GM13976 (cell line): ENCODE measurements around the gene SLC6A13.
"Not testable (repeated sequence)": the region's sequence is repeated elsewhere in the genome, so short reads cannot be mapped to it uniquely, and the experiment has no call there.

Experiments
- DNase-seq: peaks from one replicate; pipeline ENCODE4 v3.0.0; 2012; ENCODE audit warnings: low spot score
- CTCF ChIP-seq: IDR thresholded peaks from 2 replicates; pipeline ENCODE4 v1.5.1; 2012; ENCODE audit warnings: borderline replicate concordance, mild to moderate bottlenecking; ENCODE audit not compliant: insufficient read depth; ENCODE audit errors: extremely low read depth, missing control alignments, control extremely low read depth
- in situ Hi-C: fragments of 300-500 bp; cut with MboI; formaldehyde crosslinking; loops from one replicate; pipeline ENCODE4 v1.12.0; 2022; ENCODE audit warnings: low sequenced_read_pairs, mixed read lengths, inconsistent platforms; ENCODE audit not compliant: unreplicated experiment

Gene SLC6A13

DNA sequence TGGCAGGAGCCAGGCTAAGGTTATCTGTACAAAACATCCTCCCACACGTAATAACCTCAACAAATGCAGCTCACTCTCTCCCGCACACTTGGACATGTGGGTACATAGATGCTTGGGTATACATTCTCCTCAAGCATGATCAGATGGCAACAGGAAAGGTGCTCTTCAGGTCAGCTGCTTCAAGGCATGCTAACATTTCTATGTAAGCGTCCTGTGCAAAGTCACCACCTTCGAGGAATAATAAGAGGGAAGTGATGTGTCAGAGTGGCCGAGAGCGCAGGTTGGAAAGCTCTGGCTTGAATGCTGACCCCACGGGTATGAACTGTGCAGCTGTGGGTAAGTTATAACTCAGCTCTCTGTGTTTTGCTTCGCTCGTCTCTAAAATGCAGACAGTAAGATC, 24.5 kb downstream of the SLC6A13 start:
- no peak for DNase-seq
- in situ Hi-C loops = no loop called here
- no peak for TF ChIP-seq CTCF

- no peak for TF ChIP-seq CTCF
- in situ Hi-C loops = no loop called here
- DNase-seq = no peak
Observed at GRCh38 chr12:237026-237815, 25.4 kb downstream of the SLC6A13 start.

DNA sequence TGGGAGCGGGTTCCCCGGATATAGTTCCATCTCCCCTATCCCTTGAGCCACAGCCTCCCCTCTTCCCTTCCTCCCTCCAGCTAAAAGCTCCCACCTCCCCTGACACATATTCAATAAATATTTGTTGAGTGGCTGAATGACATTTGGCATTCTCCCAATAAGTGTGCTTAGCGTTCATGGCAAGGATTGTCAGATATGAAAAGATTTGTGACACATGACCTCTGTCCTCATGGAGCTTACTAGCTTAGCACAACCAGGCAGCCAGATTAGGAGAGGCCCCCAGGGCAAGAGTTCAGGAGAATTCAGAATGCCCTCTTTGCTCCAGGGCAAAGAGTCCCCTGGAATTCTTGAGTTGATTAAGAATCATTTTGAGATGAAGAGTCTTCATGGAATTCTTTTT, 26.2 kb downstream of the SLC6A13 start:
- no peak for TF ChIP-seq CTCF
- in situ Hi-C loops = no loop called here

GRCh38 chr12:235967-236366, 26.7 kb downstream of the SLC6A13 start:
- in situ Hi-C loops, DNase-seq: not testable (repeated sequence)

More for the DNA sequence above, 26.2 kb downstream of the SLC6A13 start:
- DNase-seq = no peak

DNA sequence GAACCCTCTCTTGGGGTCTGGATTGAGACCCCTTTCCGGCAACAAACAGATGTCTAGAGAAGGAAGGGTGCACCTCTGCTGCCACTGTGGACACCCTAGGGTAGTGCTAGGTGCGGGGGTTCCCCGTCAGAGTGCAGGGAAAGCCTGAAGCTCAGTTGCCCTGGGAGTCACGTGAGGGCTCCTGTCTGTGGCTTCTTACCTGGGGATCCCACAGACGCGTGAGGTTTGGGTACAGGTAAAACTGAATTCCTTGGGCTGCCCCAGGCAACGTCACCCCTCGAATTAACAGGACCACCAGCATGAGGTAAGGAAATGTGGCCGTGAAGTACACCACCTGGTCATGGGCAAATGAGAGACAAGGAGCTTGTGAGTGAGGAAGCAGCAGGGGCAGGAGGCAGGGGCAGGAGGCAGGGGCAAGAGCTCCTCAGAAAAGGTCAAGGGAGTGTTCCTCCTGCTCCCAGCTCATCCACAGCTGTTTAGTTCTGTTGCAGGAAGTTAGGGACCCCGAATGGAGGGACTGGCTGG, 27.7 kb downstream of the SLC6A13 start:
- no peak for DNase-seq
- TF ChIP-seq CTCF = no peak
- in situ Hi-C loops = no loop called here

DNA sequence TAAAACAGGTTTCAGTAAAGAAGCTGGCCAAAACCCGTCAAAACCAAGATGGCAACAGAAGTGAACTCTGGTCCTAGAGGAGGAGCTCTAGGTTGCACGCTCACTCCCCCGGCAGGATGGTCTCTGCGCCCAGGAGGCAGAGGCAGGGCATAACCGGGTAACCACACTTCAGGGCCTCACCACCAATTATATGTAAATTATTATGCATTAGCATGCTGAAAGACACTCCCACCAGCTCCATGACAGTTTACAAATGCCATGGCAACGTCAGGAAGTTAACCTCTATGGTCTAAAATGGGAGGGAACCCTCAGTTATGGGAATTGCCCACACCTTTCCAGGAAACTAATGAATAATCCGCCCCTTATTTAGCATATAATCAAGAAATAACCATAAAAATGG, 28.6 kb downstream of the SLC6A13 start:
- no peak for TF ChIP-seq CTCF
- DNase-seq = no peak
- in situ Hi-C loops = no loop called here

GRCh38 chr12:233615-233968, 29.0 kb downstream of the SLC6A13 start:
- DNase-seq = no peak
- TF ChIP-seq CTCF = no peak
- in situ Hi-C loops = no loop called here
